Epithelial cell of esophagus (primary cell): ENCODE results near the gene PXDN.
"Not testable (repeated sequence)": the region's sequence is repeated elsewhere in the genome, so short reads cannot be mapped to it uniquely, and the experiment has no call there.

ENCODE experiments used
- DNase-seq: peaks from one replicate; pipeline ENCODE4 v3.0.0; 2010; ENCODE audit warnings: low read depth
- H3K4me3 ChIP-seq: 2 replicates; pipeline ENCODE4 v1.5.1; 2011; ENCODE audit warnings: mild to moderate bottlenecking, low read length, control low read depth
- TF ChIP-seq, protein P1 (sequence below): IDR thresholded peaks from 2 replicates; pipeline ENCODE4 v1.5.1; 2011; ENCODE audit warnings: low read depth, mild to moderate bottlenecking, low read length, control low read depth, inconsistent platforms; ENCODE audit not compliant: insufficient read depth; ENCODE audit errors: missing control alignments

PXDN gene

DNA sequence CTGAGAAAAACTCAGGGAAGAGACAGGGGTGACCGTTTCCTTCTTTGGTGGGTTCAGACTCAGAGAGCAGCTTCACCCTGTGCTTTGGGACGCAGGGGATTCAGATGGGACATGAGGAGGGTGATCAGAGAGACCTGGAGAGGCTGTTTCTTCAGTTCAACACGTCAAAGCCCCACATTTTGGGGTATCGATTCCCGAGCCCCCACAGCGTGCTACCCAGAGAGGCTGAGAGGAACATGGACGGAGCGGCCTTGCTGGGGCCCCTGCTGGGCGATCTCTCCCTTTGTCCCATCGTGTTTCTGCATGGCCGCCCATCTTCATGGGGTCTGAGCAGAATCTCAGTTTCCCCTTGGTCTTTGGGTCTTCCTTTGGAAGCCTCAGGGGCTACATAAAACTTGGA lies 38.2 kb upstream of the PXDN start:
- TF ChIP-seq, protein P1, sequence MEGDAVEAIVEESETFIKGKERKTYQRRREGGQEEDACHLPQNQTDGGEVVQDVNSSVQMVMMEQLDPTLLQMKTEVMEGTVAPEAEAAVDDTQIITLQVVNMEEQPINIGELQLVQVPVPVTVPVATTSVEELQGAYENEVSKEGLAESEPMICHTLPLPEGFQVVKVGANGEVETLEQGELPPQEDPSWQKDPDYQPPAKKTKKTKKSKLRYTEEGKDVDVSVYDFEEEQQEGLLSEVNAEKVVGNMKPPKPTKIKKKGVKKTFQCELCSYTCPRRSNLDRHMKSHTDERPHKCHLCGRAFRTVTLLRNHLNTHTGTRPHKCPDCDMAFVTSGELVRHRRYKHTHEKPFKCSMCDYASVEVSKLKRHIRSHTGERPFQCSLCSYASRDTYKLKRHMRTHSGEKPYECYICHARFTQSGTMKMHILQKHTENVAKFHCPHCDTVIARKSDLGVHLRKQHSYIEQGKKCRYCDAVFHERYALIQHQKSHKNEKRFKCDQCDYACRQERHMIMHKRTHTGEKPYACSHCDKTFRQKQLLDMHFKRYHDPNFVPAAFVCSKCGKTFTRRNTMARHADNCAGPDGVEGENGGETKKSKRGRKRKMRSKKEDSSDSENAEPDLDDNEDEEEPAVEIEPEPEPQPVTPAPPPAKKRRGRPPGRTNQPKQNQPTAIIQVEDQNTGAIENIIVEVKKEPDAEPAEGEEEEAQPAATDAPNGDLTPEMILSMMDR: no peak
- H3K4me3 ChIP-seq: no peak overlapping the region
- no peak for DNase-seq

DNA sequence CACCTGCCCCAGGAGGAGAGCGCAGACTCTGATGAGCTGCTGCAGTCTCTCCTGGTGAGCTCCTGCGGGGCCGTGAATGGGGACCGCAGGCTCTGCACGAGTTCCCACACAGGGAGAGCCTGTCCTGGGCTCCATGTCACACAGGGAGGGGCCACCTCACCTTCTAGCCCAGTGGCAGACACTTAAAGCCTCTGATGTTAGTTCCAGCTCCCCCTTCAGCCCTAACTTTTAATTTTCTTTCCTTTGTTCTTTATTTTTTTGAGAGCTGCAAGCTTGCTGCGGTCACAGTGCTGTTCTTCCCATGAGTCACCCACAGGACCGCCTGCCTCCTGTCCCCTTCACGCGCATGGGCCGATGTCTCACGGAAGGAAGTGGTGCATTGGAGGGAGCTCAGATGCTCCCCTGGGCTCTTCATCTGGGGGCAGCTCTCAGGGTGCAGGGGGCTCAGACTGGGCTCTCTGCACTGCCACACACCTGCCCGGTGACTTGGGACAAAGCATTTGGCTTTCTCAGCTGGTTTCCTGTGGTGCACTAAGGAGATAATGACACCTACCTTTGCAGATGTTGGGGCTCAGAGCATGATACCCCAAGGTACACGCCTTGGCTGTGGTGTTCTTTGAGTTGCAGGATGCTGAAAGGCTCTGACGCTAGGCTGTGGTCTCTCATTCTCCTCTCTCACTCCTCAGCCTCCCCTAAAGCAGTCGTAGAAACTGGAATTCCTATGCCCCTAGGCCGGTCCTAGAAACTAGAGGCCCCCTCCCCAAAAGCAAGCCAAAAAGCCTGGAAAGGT lies 37.2 kb upstream of the PXDN start:
- TF ChIP-seq, protein P1: no peak
- H3K4me3 ChIP-seq: no peak overlapping the region
- no peak for DNase-seq

DNA sequence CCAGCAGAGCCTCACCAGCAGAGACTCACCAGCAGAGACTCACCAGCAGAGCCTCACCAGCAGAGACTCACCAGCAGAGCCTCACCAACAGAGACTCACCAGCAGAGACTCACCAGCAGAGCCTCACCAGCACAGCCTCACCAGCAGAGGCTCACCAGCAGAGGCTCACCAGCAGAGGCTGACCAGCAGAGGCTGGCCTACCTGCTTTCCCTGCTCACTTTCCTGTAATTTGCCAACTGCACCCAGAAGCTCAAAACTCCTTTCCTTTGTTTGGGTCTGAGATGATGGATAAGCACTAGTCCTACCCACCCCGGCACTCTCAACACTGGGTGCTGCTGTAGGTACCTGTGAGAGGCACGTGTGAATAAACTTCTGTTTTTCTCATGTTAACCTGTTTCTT lies 36.4 kb upstream of the PXDN start:
- no peak for DNase-seq
- H3K4me3 ChIP-seq: no peak overlapping the region
- TF ChIP-seq, protein P1: no peak

DNA sequence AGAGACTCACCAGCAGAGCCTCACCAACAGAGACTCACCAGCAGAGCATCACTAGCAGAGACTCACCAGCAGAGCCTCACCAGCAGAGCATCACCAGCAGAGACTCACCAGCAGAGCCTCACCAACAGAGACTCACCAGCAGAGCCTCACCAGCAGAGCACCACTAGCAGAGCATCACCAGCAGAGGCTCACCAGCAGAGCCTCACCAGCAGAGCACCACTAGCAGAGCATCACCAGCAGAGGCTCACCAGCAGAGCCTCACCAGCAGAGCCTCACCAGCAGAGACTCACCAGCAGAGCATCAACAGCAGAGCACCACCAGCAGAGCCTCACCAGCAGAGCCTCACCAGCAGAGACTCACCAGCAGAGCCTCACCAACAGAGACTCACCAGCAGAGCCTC lies 35.7 kb upstream of the PXDN start:
- not testable (repeated sequence) for H3K4me3 ChIP-seq, DNase-seq

DNA sequence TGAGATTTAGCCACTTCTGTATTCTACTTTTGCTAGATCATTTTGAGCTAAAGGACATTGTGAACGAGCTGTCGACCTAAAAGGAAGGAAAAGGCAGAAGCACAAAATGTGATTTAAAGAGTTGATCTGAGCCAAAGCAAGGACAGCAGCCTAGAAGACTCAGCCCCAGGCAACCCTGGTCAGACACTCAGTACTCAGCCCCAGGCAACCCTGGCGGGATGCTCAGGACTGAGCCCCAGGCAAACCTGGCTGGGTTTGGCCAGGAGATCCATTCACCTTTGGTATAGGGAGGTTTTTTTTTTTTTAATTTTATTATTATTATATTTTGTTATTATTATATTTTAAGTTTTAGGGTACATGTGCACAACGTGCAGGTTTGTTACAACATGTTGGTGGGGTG lies 34.3 kb upstream of the PXDN start:
- H3K4me3 ChIP-seq: no peak overlapping the region
- TF ChIP-seq, protein P1: no peak
- no peak for DNase-seq

DNA sequence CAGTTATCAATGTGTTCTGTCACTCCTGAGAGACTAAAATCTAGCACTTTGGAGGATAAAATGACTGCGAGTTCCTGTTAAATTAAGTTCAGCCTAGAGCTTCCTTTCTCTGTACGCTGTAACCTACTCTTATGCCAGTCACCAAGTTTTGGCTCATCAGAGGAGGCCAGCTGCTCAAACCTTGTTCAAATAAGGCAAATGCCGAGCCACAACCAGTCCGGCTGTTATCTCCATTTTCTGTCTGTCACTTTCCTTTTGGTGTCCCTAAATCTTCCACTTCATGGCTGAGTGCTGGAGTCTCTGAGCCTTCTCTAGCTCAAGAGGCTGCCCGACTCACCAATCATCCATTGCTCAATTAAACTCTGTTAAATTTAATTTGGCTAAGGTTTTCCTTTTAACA lies 33.5 kb upstream of the PXDN start:
- H3K4me3 ChIP-seq: no peak overlapping the region
- TF ChIP-seq, protein P1: no peak
- no peak for DNase-seq

DNA sequence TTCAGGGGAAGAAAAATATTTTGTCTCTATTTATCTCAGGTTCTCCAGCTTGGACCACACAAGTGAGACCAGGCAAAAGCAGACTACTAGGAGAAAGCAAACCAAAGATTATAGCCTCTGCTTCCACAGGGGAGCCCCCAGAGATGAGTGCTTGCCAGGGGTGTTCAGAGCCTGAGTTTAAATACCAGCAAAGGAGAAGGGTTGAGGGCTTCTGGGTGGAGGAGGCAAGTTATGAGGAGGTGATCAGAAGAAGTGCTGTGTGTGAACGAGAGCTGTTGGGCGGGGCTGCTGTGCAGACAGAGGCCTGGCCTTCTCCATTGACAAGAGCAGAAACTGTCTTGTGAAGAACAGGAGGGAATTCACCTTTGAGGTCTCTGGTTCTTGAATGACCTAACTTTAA lies 32.8 kb upstream of the PXDN start:
- H3K4me3 ChIP-seq: no peak overlapping the region
- DNase-seq: no peak
- TF ChIP-seq, protein P1: no peak
